Body of pancreas (tissue), 4 donors: Measurements from ENCODE around the gene CRACR2A.

Source experiments
- POLR2A ChIP-seq, 3 donors: fragments of 450-650 bp; IDR thresholded peaks; one replicate each; pipeline ENCODE4 v1.6.1; 2016; ENCODE audit warnings: antibody characterized with exemption in 3 of 3, mild to moderate bottlenecking in 2 of 3
- TF ChIP-seq, protein P1 (sequence below), 7 experiments: fragments of 450-650 bp in 4 of 7; fragments of 200-600 bp in 3 of 7; sonication (generic) in 3 of 7; IDR thresholded peaks; one replicate each; pipeline ENCODE4 v1.5.1; 2016 to 2019; ENCODE audit warnings: antibody characterized with exemption in 7 of 7

DNA sequence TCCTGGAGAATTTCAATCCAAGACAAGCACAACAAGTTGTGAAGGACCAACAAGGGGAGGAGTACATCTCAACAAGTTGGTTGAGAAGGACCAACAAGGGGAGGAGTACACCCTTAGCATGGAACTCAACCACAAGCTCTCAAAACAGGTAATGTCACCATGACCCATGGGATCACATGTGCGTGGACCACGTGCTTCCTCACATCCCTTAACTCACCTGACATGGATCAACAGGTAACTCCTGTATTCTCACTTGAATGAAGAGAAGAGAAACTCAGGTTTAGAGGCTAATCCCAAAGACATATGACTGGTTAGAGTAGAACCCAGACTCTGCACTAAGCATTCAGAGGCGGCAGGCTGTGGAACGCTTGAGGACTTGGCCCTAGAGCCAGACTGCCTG lies 6.2 kb downstream of the CRACR2A start:
- TF ChIP-seq, protein P1, sequence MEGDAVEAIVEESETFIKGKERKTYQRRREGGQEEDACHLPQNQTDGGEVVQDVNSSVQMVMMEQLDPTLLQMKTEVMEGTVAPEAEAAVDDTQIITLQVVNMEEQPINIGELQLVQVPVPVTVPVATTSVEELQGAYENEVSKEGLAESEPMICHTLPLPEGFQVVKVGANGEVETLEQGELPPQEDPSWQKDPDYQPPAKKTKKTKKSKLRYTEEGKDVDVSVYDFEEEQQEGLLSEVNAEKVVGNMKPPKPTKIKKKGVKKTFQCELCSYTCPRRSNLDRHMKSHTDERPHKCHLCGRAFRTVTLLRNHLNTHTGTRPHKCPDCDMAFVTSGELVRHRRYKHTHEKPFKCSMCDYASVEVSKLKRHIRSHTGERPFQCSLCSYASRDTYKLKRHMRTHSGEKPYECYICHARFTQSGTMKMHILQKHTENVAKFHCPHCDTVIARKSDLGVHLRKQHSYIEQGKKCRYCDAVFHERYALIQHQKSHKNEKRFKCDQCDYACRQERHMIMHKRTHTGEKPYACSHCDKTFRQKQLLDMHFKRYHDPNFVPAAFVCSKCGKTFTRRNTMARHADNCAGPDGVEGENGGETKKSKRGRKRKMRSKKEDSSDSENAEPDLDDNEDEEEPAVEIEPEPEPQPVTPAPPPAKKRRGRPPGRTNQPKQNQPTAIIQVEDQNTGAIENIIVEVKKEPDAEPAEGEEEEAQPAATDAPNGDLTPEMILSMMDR (IDR thresholded peaks at IDR 0.05), result no peak
- no peak for TF ChIP-seq POLR2A (IDR thresholded peaks at IDR 0.05)
